ENCODE results near the gene SUPT4H1.

Gene SUPT4H1

GRCh38 chr17:58302171-58302918 lies 49.7 kb downstream of the SUPT4H1 start:
- no peak for DNase-seq (ENCODE audit: low read depth in 2 of 2)
- TF ChIP-seq CTCF (IDR thresholded peaks at IDR 0.05; ENCODE audit: low read depth, low read length): no peak
- no peak overlapping the region for H3K4me3 ChIP-seq (replicated peaks in 1 of 2; ENCODE audit: low read depth in 2 of 2, low read length in 2 of 2)

- TF ChIP-seq CTCF (IDR thresholded peaks at IDR 0.05; ENCODE audit: low read depth, low read length): no peak
- DNase-seq (ENCODE audit: low read depth in 2 of 2): no peak
- H3K4me3 ChIP-seq (replicated peaks in 1 of 2; ENCODE audit: low read depth in 2 of 2, low read length in 2 of 2): no peak overlapping the region
These were observed 50.4 kb downstream of the SUPT4H1 start for GRCh38 chr17:58301504-58302150.

GRCh38 chr17:58300336-58300735 lies 51.7 kb downstream of the SUPT4H1 start:
- DNase-seq (ENCODE audit: low read depth in 2 of 2): no peak
- no peak for TF ChIP-seq CTCF (IDR thresholded peaks at IDR 0.05; ENCODE audit: low read depth, low read length)

More at GRCh38 chr17:58300336-58300735, 51.7 kb downstream of the SUPT4H1 start:
- H3K4me3 ChIP-seq (replicated peaks in 1 of 2; ENCODE audit: low read depth in 2 of 2, low read length in 2 of 2): no peak overlapping the region
